Smooth muscle cell of the pulmonary artery (primary cell): ENCODE measurements around the gene RRP12. TPM values are rescaled to one million over a fixed set of nuclear protein-coding genes. Genes with fewer than 3 reads are reported as not detected.

Source experiments
- total RNA-seq: library from RNA; depleted of rRNA; stranded (reverse); fragments of >200 nt; gene quantifications from 2 replicates; pipeline ENCODE4 v1.2.3, GENCODE V29; 2014

RRP12 gene, protein sequence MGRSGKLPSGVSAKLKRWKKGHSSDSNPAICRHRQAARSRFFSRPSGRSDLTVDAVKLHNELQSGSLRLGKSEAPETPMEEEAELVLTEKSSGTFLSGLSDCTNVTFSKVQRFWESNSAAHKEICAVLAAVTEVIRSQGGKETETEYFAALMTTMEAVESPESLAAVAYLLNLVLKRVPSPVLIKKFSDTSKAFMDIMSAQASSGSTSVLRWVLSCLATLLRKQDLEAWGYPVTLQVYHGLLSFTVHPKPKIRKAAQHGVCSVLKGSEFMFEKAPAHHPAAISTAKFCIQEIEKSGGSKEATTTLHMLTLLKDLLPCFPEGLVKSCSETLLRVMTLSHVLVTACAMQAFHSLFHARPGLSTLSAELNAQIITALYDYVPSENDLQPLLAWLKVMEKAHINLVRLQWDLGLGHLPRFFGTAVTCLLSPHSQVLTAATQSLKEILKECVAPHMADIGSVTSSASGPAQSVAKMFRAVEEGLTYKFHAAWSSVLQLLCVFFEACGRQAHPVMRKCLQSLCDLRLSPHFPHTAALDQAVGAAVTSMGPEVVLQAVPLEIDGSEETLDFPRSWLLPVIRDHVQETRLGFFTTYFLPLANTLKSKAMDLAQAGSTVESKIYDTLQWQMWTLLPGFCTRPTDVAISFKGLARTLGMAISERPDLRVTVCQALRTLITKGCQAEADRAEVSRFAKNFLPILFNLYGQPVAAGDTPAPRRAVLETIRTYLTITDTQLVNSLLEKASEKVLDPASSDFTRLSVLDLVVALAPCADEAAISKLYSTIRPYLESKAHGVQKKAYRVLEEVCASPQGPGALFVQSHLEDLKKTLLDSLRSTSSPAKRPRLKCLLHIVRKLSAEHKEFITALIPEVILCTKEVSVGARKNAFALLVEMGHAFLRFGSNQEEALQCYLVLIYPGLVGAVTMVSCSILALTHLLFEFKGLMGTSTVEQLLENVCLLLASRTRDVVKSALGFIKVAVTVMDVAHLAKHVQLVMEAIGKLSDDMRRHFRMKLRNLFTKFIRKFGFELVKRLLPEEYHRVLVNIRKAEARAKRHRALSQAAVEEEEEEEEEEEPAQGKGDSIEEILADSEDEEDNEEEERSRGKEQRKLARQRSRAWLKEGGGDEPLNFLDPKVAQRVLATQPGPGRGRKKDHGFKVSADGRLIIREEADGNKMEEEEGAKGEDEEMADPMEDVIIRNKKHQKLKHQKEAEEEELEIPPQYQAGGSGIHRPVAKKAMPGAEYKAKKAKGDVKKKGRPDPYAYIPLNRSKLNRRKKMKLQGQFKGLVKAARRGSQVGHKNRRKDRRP (N-terminal part only)
- total RNA-seq, result 14.7 and 26.9 TPM in 2 replicates

GRCh38 chr10:97400665-97401454, at the start of gene RRP12:
Gene RRP12, minus strand, starts transcription at chr10:97401340. Its CDS starts 109 bp downstream, at chr10:97401231.

GRCh38 chr10:97445722-97446639, 44.8 kb upstream of the RRP12 start, which contains the start of the genes EXOSC1 and ZDHHC16:
Gene EXOSC1, minus strand, starts transcription at chr10:97446006. Its CDS starts 21 bp downstream, at chr10:97445985.
Gene ZDHHC16, plus strand, starts transcription at chr10:97446175. Its CDS starts 5,501 bp downstream, at chr10:97451676.

DNA sequence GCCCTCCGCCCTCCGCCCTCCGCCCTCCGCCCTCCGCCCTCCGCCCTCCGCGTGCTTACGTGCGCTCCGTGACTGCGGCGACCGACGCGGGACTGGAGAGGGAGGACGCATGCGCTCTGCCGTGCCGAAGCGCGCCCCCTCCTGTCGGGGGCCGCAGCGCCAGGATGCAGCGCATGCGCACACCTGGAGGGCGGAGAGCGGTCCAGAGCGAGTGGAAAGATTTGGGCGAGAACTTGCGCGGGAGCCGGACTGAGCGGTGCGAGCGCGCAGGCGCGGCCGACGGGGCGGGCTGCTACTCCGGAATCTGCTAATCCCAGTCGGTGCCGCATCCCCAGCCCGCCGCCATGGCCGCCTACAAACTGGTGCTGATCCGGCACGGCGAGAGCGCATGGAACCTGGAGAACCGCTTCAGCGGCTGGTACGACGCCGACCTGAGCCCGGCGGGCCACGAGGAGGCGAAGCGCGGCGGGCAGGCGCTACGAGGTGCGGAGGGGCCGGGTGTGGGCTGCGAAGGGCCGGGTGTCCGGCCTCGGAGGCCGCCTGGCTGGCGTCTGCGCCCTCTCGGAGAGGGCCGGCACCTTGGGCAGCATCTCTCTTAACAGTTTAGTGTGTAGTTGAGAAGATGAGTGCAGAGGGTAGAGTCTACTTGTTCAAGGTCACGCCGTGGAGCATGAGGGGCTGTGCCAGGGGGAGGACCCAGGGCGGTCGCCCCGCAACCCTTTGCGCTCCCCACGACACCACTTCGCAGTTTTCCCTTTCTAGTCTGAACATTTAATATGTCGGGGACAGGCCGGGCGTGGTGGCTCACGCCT, 25.0 kb upstream of the RRP12 start, which contains the start of gene PGAM1:
PGAM1 (plus strand) TSS at position 228 of the 812 bp plus-strand sequence; CDS start at position 345, 117 bp downstream.

DNA sequence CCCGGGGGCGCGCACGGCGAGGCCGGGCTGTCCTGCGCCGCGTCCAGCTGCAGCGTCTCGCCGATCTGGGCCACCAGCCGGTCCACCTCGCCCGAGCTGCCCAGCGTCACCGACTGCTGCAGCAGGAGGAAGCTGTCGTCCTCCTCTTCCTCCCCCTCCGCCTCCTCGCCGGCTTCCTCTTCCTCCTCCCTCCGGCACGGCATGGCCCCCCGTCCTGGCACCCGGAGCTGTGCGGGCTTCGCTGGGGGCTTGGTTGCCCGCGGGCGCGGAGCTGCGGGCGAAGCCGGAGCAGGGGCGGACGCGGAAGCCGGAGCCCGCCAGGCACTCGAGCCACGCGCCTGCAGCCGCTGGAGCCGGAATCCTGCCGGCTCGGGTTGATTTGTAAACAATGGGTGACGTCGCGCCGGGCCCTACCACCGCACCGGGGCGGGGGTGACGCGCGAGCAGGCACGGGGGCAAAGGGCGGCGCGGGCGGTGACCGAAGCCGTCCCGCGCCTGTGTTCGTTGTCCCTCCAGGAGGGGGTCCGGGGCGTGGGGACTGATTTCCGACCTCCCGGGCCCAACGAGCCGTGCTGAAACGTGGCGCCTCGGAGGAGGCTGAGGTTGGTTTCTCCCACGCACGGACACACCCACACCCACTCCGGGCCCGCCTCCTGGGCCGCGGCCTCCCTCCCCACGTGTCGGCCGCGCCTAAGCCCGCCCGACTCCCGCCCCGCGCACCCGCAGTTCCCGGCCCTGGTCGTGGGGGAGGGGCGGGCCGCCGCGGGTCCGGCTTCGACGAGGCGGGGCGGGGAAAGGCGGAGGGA, 66.6 kb downstream of the RRP12 start, which contains the start of gene FRAT2:
FRAT2 (minus strand) TSS at position 360 of the 806 bp plus-strand sequence; CDS start at position 203, 157 bp downstream.

GRCh38 chr10:97318772-97319651, 82.1 kb downstream of the RRP12 start, which contains the start of gene FRAT1:
Gene FRAT1, plus strand, starts transcription at chr10:97319271. Its CDS starts 183 bp downstream, at chr10:97319454.

Other genes starting within 250 kb of the RRP12 start
- 0.07 and 0.13 TPM in 2 replicates for gene SLIT1, start 215.4 kb downstream of the RRP12 start, total RNA-seq
- gene ARHGAP19, start 108.7 kb downstream of the RRP12 start, total RNA-seq, result 2.6 and 5.3 TPM in 2 replicates
- 0.83 and 1.4 TPM in 2 replicates for gene FRAT1, start 82.1 kb downstream of the RRP12 start, total RNA-seq
- gene FRAT2, start 66.6 kb downstream of the RRP12 start, total RNA-seq, result 3.3 and 4.2 TPM in 2 replicates
- gene PGAM1, start 24.9 kb upstream of the RRP12 start, total RNA-seq, result 514 TPM in 2 replicates
- gene EXOSC1, start 44.7 kb upstream of the RRP12 start, total RNA-seq, result 22.7 and 25.4 TPM in 2 replicates
- 42.0 and 42.9 TPM in 2 replicates for gene ZDHHC16, start 44.8 kb upstream of the RRP12 start, total RNA-seq
- 54.8 and 63.9 TPM in 2 replicates for gene MMS19, start 97.1 kb upstream of the RRP12 start, total RNA-seq
- 20.3 and 27.8 TPM in 2 replicates for gene UBTD1, start 97.6 kb upstream of the RRP12 start, total RNA-seq
- 0.33 and 1.1 TPM in 2 replicates for gene ANKRD2, start 171.4 kb upstream of the RRP12 start, total RNA-seq
- 0.43 and 1.4 TPM in 2 replicates for gene HOGA1, start 183.0 kb upstream of the RRP12 start, total RNA-seq
- gene C10orf62, start 188.4 kb upstream of the RRP12 start, total RNA-seq, result 0.13 TPM in 1 of 2 replicates, not detected in the other
- 6.9 and 11.3 TPM in 2 replicates for gene MORN4, start 232.2 kb upstream of the RRP12 start, total RNA-seq
- 21.6 and 24.0 TPM in 2 replicates for gene PI4K2A, start 239.3 kb upstream of the RRP12 start, total RNA-seq